Epithelial cell of esophagus (primary cell): Measurements from ENCODE around the gene DNAJB12.
A peak's percentile ranks its signal among the peaks of the same experiment; 100 is the strongest.
"Not testable (repeated sequence)": the region's sequence is repeated elsewhere in the genome, so short reads cannot be mapped to it uniquely, and the experiment has no call there.

Experiments used
- DNase-seq: peaks from one replicate; pipeline ENCODE4 v3.0.0; 2010; ENCODE audit warnings: low read depth
- H3K4me3 ChIP-seq: 2 replicates; pipeline ENCODE4 v1.5.1; 2011; ENCODE audit warnings: mild to moderate bottlenecking, low read length, control low read depth
- TF ChIP-seq, protein P1 (sequence below): IDR thresholded peaks from 2 replicates; pipeline ENCODE4 v1.5.1; 2011; ENCODE audit warnings: low read depth, mild to moderate bottlenecking, low read length, control low read depth, inconsistent platforms; ENCODE audit not compliant: insufficient read depth; ENCODE audit errors: missing control alignments

Gene DNAJB12

DNA sequence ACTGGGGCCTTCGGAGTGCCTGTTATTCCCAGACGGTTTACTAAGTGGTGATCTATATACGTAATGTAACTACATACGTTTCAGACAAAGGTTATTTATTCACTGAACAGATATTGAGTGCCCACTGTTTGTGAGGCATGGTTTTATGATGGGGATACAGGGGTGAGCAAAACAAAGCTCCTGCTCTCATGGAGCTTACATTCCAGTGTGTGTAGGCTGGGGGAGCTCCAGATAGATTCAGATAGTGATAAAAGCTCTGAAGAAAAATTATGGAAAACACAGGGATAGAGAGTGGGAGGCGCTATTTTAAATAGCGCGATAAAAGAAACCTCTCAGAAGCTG lies 466 bp upstream of the DNAJB12 start:
- peak overlapping the region; percentile 96 for H3K4me3 ChIP-seq
- DNase-seq: no peak
- TF ChIP-seq, protein P1, sequence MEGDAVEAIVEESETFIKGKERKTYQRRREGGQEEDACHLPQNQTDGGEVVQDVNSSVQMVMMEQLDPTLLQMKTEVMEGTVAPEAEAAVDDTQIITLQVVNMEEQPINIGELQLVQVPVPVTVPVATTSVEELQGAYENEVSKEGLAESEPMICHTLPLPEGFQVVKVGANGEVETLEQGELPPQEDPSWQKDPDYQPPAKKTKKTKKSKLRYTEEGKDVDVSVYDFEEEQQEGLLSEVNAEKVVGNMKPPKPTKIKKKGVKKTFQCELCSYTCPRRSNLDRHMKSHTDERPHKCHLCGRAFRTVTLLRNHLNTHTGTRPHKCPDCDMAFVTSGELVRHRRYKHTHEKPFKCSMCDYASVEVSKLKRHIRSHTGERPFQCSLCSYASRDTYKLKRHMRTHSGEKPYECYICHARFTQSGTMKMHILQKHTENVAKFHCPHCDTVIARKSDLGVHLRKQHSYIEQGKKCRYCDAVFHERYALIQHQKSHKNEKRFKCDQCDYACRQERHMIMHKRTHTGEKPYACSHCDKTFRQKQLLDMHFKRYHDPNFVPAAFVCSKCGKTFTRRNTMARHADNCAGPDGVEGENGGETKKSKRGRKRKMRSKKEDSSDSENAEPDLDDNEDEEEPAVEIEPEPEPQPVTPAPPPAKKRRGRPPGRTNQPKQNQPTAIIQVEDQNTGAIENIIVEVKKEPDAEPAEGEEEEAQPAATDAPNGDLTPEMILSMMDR: no peak

DNA sequence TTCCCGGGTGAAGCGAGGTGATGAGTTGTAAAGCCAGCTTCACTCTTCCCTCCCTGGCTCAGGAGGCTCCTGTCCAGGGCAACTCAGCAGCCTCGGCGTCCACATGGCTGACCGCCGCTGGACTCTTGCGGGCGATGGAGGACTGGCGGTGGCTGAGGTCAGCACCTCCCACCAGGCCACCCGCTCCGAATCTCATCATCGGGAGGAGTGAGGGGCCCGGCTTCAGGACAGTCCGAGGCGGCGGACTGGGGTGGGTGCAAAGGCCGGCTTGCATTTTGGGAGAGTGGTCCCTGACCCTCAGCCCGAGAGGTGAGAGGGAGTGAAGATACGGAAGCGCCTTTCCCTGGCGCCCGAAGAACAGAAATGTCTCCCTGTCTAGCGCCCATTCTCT lies 759 bp downstream of the DNAJB12 start:
- TF ChIP-seq, protein P1: no peak
- H3K4me3 ChIP-seq: peak overlapping the region; percentile 96
- no peak for DNase-seq

DNA sequence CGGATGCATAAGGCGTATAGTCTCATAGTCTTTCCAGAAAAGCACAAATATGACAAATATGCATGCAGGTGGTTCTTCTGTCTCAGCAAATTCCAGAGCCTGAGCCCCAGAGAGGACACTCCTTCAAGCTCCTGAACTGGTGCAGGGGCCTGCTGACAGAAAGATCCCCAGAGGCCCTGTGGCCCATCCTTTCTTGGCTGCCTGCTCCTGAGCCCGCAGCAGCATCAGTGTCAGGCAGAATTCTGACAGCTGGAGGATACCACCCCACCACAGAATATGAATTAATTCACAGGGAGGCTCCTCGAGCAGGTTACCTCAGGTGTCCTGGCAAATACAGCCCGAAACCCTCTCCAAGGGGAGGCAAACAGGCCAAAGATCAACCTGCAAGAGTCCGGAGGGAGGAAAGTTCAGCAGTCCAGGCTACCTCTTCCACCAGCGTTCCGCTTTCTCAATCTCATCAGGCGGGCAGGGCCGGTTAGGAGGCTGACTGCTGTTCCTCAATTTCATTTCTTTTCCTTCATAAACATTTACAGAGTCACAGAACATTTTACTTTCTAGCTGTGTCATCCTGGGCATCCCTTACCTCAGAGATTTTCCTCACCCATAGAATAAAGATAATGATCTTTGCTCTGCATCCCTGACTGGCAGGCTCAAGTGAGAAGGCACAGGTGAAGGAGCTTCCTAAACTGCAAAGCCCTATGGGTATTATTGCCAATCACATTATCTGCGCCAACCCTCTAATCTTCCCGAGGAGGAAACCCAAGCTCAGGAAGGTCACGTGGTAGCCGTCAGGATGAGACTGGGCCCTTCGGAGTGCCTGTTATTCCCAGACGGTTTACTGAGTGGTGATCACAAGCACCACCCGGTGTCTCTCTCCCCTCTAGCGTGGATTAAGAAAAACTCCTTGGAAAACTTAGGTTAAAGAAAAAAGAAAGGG lies 1.4 kb downstream of the DNAJB12 start:
- DNase-seq: peak; percentile 44
- peak overlapping the region; percentile 96 for H3K4me3 ChIP-seq
- TF ChIP-seq, protein P1: no peak

DNA sequence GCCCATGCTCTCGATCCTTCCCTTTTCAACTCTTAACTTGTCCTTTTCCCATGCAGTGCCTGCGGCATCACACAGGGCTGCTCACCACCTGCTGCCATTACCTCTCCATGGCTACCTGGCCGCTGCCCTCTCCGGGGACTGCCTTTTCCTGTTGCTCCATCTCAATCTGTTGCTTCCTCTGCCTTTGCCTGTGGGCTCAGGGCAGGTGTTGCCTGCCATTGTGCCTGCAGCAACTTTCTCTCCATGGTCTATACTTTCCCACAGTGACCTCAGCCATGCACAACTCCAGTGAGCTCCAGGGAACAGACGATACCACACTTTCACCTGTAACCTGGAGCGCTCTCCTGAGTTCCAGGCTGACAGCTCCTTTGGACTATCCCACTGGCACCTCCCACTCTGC lies 3.2 kb downstream of the DNAJB12 start:
- TF ChIP-seq, protein P1: no peak
- no peak for DNase-seq
- H3K4me3 ChIP-seq: no peak overlapping the region

DNA sequence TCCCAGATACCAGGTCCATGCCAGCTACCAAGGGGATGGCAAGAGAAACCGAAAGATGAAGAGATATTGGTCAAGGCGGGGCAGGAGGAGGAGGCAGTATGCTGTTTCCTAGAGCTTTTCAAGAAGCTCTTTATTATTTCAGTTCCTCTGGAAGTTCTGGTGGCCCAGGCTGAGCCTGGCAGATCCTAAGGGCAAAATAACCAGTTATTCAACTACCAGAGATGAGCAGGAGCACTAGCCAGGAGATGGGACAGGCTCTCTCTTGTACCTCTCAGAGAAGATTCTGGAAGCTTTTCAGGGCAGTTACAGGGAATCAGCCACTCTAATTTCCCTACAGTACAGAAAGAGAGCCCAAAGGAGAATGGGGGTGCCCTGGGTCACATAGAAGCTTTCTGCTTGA lies 5.3 kb downstream of the DNAJB12 start:
- no peak overlapping the region for H3K4me3 ChIP-seq
- DNase-seq: peak; percentile 45
- TF ChIP-seq, protein P1: no peak

DNA sequence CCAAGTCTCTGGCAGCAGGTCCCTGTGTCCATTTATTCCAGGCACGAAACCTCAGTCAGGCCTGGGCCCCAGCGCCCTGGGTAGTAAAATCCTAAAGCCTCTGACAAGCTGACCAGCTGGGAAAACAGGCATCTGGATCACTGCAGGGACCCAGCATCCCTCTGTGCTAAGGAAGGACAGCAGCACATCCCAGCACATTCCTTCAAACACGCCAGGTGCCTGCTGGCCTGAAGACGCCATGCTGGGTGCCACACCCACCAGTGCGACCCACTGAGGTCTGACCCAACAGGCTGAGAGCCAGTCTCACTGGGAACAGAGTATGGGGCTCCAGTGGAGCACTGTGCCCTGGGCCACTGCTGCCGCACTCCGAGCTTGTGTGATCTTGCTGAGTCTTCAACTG lies 6.4 kb downstream of the DNAJB12 start:
- TF ChIP-seq, protein P1: no peak
- no peak for DNase-seq
- no peak overlapping the region for H3K4me3 ChIP-seq

DNA sequence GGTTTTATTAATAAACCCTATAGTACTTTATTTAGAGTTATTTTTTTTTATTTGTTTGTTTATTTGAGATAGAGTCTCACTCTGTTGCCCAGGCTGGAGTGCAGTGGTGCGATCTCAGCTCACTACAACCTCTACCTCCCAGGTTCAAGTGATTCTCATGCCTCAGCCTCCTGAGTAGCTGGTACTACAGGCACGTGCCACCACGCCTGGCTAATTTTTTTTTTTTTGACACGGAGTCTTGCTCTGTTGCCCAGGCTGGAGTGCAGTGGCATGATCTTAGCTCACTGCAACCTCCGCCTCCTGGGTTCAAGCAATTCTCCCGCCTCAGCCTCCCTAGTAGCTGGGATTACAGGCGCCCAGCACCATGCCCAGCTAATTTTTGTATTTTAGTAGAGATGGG lies 8.6 kb downstream of the DNAJB12 start:
- H3K4me3 ChIP-seq, DNase-seq: not testable (repeated sequence)
